T-helper 9 cell (primary cell): ENCODE results near the gene KDM4C.
A peak's percentile ranks its signal among the peaks of the same experiment; 100 is the strongest.
"Not testable (repeated sequence)": the region's sequence is repeated elsewhere in the genome, so short reads cannot be mapped to it uniquely, and the experiment has no call there.

Source experiments
- DNase-seq: peaks from one replicate; pipeline ENCODE4 v3.0.0-alpha.2; 2020
- total RNA-seq, 2 donors: gene quantifications; one replicate each; lab custom pipeline; 2026; lab: John Stamatoyannopoulos, UW

Gene KDM4C
- total RNA-seq, result 125 to 130 reads per million in 2 donors

- peak; percentile 91 for DNase-seq
These were observed at the start of gene KDM4C for GRCh38 chr9:6757456-6758247. TSS of gene KDM4C (plus strand) at chr9:6757973. CDS start at chr9:6792989, 35,016 bp downstream.

- DNase-seq, result no peak
These were observed 49.0 kb upstream of the KDM4C start for GRCh38 chr9:6708732-6709131.

GRCh38 chr9:6711403-6711802 is 46.4 kb upstream of the KDM4C start:
- no peak for DNase-seq

GRCh38 chr9:6712041-6712440 is 45.7 kb upstream of the KDM4C start:
- DNase-seq, result no peak

GRCh38 chr9:6714176-6714575 is 43.6 kb upstream of the KDM4C start:
- no peak for DNase-seq

- DNase-seq, result not testable (repeated sequence)
These were observed 42.5 kb upstream of the KDM4C start for GRCh38 chr9:6715153-6715754.

GRCh38 chr9:6715755-6716643 is 41.8 kb upstream of the KDM4C start:
- DNase-seq, result peak; percentile 44

- no peak for DNase-seq
These were observed 41.0 kb upstream of the KDM4C start for GRCh38 chr9:6716766-6717165.

- DNase-seq, result no peak
These were observed 33.8 kb upstream of the KDM4C start for GRCh38 chr9:6723881-6724420.

GRCh38 chr9:6733257-6733656 is 24.5 kb upstream of the KDM4C start:
- DNase-seq, result no peak

- no peak for DNase-seq
These were observed 23.9 kb upstream of the KDM4C start for GRCh38 chr9:6733831-6734230.

GRCh38 chr9:6735422-6735821 is 22.4 kb upstream of the KDM4C start:
- DNase-seq, result no peak

GRCh38 chr9:6739218-6739617 is 18.6 kb upstream of the KDM4C start:
- DNase-seq, result no peak

- DNase-seq, result not testable (repeated sequence)
These were observed 8.9 kb upstream of the KDM4C start for GRCh38 chr9:6748861-6749260.

GRCh38 chr9:6754861-6755260 is 2.9 kb upstream of the KDM4C start:
- not testable (repeated sequence) for DNase-seq

GRCh38 chr9:6757132-6757455 is 679 bp upstream of the KDM4C start:
- DNase-seq, result peak; percentile 60

- no peak for DNase-seq
These were observed 400 bp downstream of the KDM4C start for GRCh38 chr9:6758248-6758497.

- DNase-seq, result peak; percentile 48
These were observed 868 bp downstream of the KDM4C start for GRCh38 chr9:6758498-6759184.

- peak; percentile 13 for DNase-seq
These were observed 1.6 kb downstream of the KDM4C start for GRCh38 chr9:6759185-6759977.

GRCh38 chr9:6761306-6761705 is 3.5 kb downstream of the KDM4C start:
- no peak for DNase-seq

GRCh38 chr9:6763244-6763643 is 5.5 kb downstream of the KDM4C start:
- DNase-seq, result no peak

GRCh38 chr9:6764011-6764410 is 6.2 kb downstream of the KDM4C start:
- no peak for DNase-seq
